ENCODE data around the gene BAG1.

The BAG1 gene

DNA sequence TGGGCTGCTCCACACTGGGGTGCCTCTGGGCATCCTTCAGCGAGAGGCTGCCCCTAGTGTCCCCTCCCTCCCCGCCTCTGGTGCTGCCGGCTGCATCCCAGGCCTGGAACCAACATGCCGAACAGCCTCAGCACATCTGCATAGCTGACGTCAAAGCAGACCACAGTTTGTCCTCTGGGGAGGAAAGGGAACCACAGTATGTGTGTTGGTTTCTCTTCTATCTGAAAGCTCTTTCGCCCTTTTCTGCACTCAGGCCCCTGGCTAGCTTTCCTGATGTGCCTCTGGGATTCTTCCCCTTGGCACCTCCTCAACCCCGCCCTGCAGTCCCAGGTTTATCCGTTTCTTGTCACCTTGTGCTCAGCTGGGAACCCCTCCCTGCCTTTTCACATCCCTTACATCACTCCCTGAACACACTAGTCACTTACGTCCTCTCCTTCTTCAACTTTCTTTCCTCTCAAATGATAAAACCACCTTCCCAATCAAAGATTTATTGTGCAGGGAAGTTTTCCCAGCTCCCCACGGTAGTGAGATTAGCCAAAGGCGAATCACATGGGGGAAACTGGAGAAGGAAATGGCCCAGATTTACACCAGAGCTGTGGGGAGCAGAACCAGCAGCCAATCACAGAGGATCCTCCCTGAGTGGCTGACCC, 61.8 kb downstream of the BAG1 start:
- CTCF ChIA-PET = interaction anchor here (0.8 to 3.0 kb wide), 13 partner anchors 9 to 264 kb away, joined by 3 to 21 read pairs (median 4); partner anchors contain the start of genes BAG1 and CHMP5
- peak; percentile 79 for DNase-seq (ENCODE audit: extremely low spot score)
- POLR2A ChIA-PET = interaction anchor here (0.5 kb wide), 1 partner anchor 21 kb away, joined by 4 read pairs; no protein-coding TSS in a partner anchor
- TF ChIP-seq, protein P1, sequence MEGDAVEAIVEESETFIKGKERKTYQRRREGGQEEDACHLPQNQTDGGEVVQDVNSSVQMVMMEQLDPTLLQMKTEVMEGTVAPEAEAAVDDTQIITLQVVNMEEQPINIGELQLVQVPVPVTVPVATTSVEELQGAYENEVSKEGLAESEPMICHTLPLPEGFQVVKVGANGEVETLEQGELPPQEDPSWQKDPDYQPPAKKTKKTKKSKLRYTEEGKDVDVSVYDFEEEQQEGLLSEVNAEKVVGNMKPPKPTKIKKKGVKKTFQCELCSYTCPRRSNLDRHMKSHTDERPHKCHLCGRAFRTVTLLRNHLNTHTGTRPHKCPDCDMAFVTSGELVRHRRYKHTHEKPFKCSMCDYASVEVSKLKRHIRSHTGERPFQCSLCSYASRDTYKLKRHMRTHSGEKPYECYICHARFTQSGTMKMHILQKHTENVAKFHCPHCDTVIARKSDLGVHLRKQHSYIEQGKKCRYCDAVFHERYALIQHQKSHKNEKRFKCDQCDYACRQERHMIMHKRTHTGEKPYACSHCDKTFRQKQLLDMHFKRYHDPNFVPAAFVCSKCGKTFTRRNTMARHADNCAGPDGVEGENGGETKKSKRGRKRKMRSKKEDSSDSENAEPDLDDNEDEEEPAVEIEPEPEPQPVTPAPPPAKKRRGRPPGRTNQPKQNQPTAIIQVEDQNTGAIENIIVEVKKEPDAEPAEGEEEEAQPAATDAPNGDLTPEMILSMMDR (IDR thresholded peaks at IDR 0.05; ENCODE audit: control extremely low read depth, extremely low read depth, low read depth, missing control alignments) = peak; percentile 8
